Calu3 (cell line): ENCODE measurements around the gene RCAN1. TPM values are rescaled to one million over a fixed set of nuclear protein-coding genes. Genes with fewer than 3 reads are reported as not detected.

Experiments used
- BruUV-seq: library from RNA; stranded (reverse); fragments of 400-500 nt; replicated peaks from 2 replicates; lab custom pipeline; 2021; lab: Mats Ljungman, UMichigan
- CTCF ChIA-PET: fragments of 300-600 bp; sonication (Branson Sonifier 250); formaldehyde crosslinking; loops from one replicate; lab custom pipeline; 2022; ENCODE audit warnings: antibody characterized with exemption; lab: Charles Lee
- DNase-seq: peaks from one replicate; pipeline ENCODE4 v3.0.0; 2022
- H3K27ac Mint-ChIP-seq: one replicate; pipeline ENCODE4 v1.8.0; 2022; ENCODE audit warnings: mixed read lengths; ENCODE audit not compliant: unreplicated experiment
- H3K27me3 Mint-ChIP-seq: one replicate; pipeline ENCODE4 v1.8.0; 2022; ENCODE audit warnings: mixed read lengths; ENCODE audit not compliant: unreplicated experiment
- H3K36me3 Mint-ChIP-seq: one replicate; pipeline ENCODE4 v1.8.0; 2022; ENCODE audit warnings: mild to moderate bottlenecking, moderate library complexity, mixed read lengths; ENCODE audit not compliant: insufficient read depth, unreplicated experiment
- H3K4me1 Mint-ChIP-seq: one replicate; pipeline ENCODE4 v1.8.0; 2022; ENCODE audit warnings: mild to moderate bottlenecking, low read depth, mixed read lengths; ENCODE audit not compliant: unreplicated experiment
- H3K4me3 Mint-ChIP-seq: one replicate; pipeline ENCODE4 v1.8.0; 2022; ENCODE audit warnings: mild to moderate bottlenecking, low read depth, moderate library complexity, mixed read lengths; ENCODE audit not compliant: unreplicated experiment
- H3K9me3 Mint-ChIP-seq: one replicate; pipeline ENCODE4 v1.8.0; 2022; ENCODE audit warnings: low read depth, mixed read lengths; ENCODE audit not compliant: unreplicated experiment
- intact Hi-C: fragments of 100-400 bp; cut with micrococcal nuclease; formaldehyde crosslinking; loops from one replicate; pipeline ENCODE4 v1.10.0; 2022; ENCODE audit not compliant: unreplicated experiment
- total RNA-seq: library from RNA; stranded (reverse); gene quantifications from 2 replicates; pipeline ENCODE4 v1.2.3, GENCODE V29; 2022
- TF ChIP-seq, protein P1 (sequence below): fragments of 200-600 bp; IDR thresholded peaks from one replicate; pipeline ENCODE4 v1.8.0; 2022; ENCODE audit warnings: antibody characterized with exemption; ENCODE audit not compliant: unreplicated experiment

RCAN1 gene
- total RNA-seq, 1 experiment from 2014 or later, result 25.4 TPM

DNA sequence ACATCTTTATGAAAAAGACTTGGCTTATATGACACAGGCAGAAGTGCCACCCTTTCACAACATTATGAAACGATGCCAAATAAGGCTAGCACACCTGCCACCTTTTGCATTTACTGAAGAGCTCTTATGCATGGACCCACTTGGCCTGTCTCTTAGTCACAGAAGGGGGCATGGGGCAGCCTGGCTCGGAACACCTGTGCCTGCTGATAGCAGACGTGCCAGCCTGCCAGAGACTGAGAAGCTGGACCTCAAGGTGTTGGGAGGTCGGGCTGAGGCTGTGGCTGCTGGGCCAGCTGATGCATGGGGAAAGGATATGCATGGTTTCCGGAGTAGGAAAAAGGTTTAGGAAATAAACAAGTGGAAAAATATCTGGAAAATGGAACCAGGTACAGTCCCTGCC, 21.5 kb downstream of the RCAN1 start:
- Mint-ChIP-seq H3K9me3 (no peaks in the 10 kb centered on the region), H3K4me1 (peaks cover 5% of the 10 kb centered on the region), H3K27ac (no peak overlapping the region), H3K4me3 (no peak overlapping the region), H3K36me3 (no peaks in the 10 kb centered on the region), H3K27me3 (no peaks in the 10 kb centered on the region)
- DNase-seq, result no peak
- CTCF ChIA-PET, result no interaction called here
- TF ChIP-seq, protein P1, sequence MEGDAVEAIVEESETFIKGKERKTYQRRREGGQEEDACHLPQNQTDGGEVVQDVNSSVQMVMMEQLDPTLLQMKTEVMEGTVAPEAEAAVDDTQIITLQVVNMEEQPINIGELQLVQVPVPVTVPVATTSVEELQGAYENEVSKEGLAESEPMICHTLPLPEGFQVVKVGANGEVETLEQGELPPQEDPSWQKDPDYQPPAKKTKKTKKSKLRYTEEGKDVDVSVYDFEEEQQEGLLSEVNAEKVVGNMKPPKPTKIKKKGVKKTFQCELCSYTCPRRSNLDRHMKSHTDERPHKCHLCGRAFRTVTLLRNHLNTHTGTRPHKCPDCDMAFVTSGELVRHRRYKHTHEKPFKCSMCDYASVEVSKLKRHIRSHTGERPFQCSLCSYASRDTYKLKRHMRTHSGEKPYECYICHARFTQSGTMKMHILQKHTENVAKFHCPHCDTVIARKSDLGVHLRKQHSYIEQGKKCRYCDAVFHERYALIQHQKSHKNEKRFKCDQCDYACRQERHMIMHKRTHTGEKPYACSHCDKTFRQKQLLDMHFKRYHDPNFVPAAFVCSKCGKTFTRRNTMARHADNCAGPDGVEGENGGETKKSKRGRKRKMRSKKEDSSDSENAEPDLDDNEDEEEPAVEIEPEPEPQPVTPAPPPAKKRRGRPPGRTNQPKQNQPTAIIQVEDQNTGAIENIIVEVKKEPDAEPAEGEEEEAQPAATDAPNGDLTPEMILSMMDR, result no peak
- intact Hi-C loops, result no loop called here
- BruUV-seq, result no TSS peak

DNA sequence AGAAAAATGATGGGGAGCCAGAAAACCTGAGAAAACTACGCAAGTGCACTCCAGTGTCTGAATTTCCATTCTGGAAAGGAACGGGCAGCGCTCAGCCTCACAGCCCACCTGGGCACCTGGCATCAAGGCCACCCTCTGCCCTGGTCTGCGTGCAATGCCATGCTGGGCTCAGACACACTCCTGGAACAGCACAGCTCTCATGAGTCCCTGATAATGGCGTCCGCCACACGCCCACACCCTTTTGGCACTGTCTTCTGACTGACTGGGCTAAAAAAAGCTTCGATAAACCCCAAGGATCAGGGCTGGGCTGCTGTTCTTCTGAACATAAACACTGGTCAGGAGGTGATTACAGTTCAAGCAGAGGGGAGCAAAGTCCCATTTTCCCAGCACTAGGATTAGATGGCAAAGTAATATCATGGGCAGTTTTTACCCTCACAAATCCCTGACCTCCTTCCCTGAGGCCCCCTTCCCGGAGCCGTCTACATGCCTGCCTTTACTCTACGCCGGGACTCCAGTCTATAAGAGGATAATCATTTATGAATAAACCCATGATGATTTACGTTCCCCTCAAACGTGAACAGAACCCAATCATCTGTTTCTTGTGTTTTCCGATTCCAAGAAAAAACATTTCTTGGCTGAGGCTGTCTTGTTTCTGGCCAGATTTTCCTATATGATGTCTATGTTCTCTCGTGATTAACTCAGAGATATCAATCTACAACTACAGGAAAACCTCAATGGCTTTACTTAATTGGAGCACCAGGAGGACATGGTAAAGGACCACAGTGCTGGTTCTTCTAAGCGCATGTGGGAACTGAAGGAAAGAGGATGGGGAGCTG, 22.6 kb downstream of the RCAN1 start:
- no peaks in the 10 kb centered on the region for H3K27me3 Mint-ChIP-seq

DNA sequence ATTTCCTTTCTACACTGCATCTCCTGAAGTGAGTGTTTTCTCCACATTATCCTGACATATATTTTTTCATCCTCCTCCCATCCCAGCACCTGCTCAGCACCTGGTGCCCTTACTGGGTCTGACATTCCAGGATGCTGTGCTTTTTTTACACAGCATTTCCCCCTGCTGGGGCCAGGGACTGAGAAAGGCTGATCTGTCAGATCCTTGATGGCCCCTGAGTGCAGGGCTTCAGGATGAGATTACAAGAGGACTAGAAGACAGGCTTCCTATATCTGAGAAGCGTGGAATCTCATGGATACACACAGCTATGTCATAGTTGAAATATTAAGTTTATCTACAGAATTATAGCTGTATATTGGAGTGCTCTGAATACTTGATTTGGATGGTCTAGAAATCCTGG, 24.4 kb downstream of the RCAN1 start:
- Mint-ChIP-seq H3K27me3 (no peaks in the 10 kb centered on the region), H3K36me3 (no peaks in the 10 kb centered on the region), H3K27ac (no peak overlapping the region), H3K9me3 (no peaks in the 10 kb centered on the region), H3K4me1 (no peaks in the 10 kb centered on the region), H3K4me3 (no peak overlapping the region)
- TF ChIP-seq, protein P1, result no peak
- CTCF ChIA-PET, result no interaction called here
- no peak for DNase-seq
- no TSS peak for BruUV-seq
- intact Hi-C loops, result no loop called here

More for the DNA sequence above, 22.6 kb downstream of the RCAN1 start:
- TF ChIP-seq, protein P1, result no peak
- CTCF ChIA-PET, result no interaction called here
- no peaks in the 10 kb centered on the region for H3K9me3 Mint-ChIP-seq
- intact Hi-C loops, result no loop called here
- DNase-seq, result no peak
- H3K4me3 Mint-ChIP-seq, result no peak overlapping the region
- H3K36me3 Mint-ChIP-seq, result no peaks in the 10 kb centered on the region
- no peak overlapping the region for H3K27ac Mint-ChIP-seq
- BruUV-seq, result no TSS peak
- no peaks in the 10 kb centered on the region for H3K4me1 Mint-ChIP-seq

DNA sequence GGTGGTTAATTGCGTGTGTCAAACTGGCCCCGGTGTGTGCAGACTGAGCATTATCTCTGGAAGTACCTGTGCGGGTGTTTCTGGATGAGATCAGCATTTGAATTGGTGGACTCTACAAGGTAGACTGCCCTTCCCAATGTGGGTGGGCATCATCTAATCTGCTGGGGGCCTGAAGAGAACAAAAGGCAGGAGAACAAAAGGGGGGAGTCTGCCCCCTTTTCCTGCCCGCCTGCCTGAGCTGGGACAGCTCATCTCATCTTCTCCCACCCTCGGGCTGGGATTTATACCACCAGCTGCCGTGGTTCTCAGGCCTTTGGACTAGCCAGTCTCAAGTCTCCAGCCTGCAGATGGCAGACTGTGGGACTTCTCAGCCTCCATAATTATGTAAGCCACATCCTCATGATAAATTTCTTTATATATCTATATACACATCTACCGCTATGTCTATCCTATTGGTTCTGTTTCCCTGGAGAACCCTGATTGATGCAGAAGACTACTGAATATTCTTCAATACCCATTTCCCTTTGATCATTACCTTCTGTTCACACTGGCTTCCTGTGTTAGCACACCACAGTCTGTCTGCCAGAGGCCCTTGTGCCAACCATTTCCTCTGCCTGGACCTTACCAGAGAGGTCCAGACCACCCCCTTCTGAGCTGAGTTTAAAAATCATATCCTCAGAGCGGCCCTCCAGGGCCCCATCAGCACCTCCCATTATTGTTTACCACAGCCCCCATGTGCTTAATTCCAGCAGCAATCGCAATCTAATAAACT, 25.2 kb downstream of the RCAN1 start:
- Mint-ChIP-seq H3K4me1 (no peaks in the 10 kb centered on the region), H3K9me3 (no peaks in the 10 kb centered on the region), H3K4me3 (no peak overlapping the region), H3K36me3 (no peaks in the 10 kb centered on the region), H3K27me3 (no peaks in the 10 kb centered on the region), H3K27ac (no peak overlapping the region)
- TF ChIP-seq, protein P1, result no peak
- DNase-seq, result no peak
- no TSS peak for BruUV-seq
- intact Hi-C loops, result no loop called here
- CTCF ChIA-PET, result no interaction called here
